RWPE1 (cell line): ENCODE data around the gene USP22.

Experiments
- CTCF ChIA-PET: fragments of 350-600 bp; sonication (Branson Sonifier 250); formaldehyde crosslinking; extraction: SDS; loops from one replicate; lab custom pipeline; 2021; lab: Yijun Ruan, JAX
- POLR2A ChIA-PET: fragments of 400-600 bp; formaldehyde crosslinking; extraction: SDS; loops from one replicate; lab custom pipeline; 2020; ENCODE audit warnings: antibody characterized with exemption; ENCODE audit not compliant: low non-redundant PET; lab: Yijun Ruan, JAX
- DNase-seq: peaks from one replicate; pipeline ENCODE4 v3.0.0; 2012; ENCODE audit warnings: low spot score
- H3K27ac ChIP-seq: fragments of 450-650 bp; 2 replicates; pipeline ENCODE4 v1.5.1; 2017
- CTCF ChIP-seq: fragments of 450-650 bp; conservative IDR thresholded peaks from 2 replicates; pipeline ENCODE4 v1.5.1; 2017; ENCODE audit warnings: low read depth, mild to moderate bottlenecking

Gene USP22

GRCh38 chr17:20988001-20988636 lies 54.7 kb downstream of the USP22 start:
- H3K27ac ChIP-seq: no peak overlapping the region
- no peak for TF ChIP-seq CTCF
- DNase-seq: no peak
- CTCF ChIA-PET: no interaction called here
- POLR2A ChIA-PET: interaction anchor here (0.6 kb wide), 1 partner anchor 77 kb away, joined by 3 read pairs; no protein-coding TSS in a partner anchor

GRCh38 chr17:20987511-20987910 lies 55.3 kb downstream of the USP22 start:
- no peak for DNase-seq
- ChIA-PET CTCF (no interaction called here), POLR2A (interaction anchor here (0.6 kb wide), 1 partner anchor 77 kb away, joined by 3 read pairs; no protein-coding TSS in a partner anchor)
- no peak overlapping the region for H3K27ac ChIP-seq
- no peak for TF ChIP-seq CTCF

GRCh38 chr17:20986767-20987510 lies 55.9 kb downstream of the USP22 start:
- H3K27ac ChIP-seq: no peak overlapping the region
- ChIA-PET POLR2A (no interaction called here), CTCF (no interaction called here)
- no peak for DNase-seq
- no peak for TF ChIP-seq CTCF

GRCh38 chr17:20983359-20983637 lies 59.5 kb downstream of the USP22 start:
- TF ChIP-seq CTCF: no peak
- no peak for DNase-seq
- CTCF ChIA-PET: interaction anchor here (0.6 kb wide), 1 partner anchor 975 kb away, joined by 3 read pairs; no protein-coding TSS in a partner anchor
- POLR2A ChIA-PET: no interaction called here
- no peak overlapping the region for H3K27ac ChIP-seq

GRCh38 chr17:20982589-20983358 lies 60.0 kb downstream of the USP22 start:
- CTCF ChIA-PET: interaction anchor here (0.6 kb wide), 1 partner anchor 974 kb away, joined by 3 read pairs; no protein-coding TSS in a partner anchor
- POLR2A ChIA-PET: no interaction called here
- no peak for TF ChIP-seq CTCF
- DNase-seq: no peak
- H3K27ac ChIP-seq: no peak overlapping the region
